Hepatocyte (in vitro differentiated cells): ENCODE measurements around the gene RTL9. TPM values are rescaled to one million over a fixed set of nuclear protein-coding genes. Genes with fewer than 3 reads are reported as not detected.

ENCODE experiments used
- DNase-seq: peaks from one replicate; pipeline ENCODE4 v3.0.0-alpha.2; 2016; ENCODE audit warnings: low spot score
- H2AFZ ChIP-seq: fragments of 200-600 bp; sonication (generic); 2 replicates; pipeline ENCODE4 v1.6.0; 2016; ENCODE audit warnings: antibody characterized with exemption, mild to moderate bottlenecking
- H3K27ac ChIP-seq: fragments of 200-600 bp; sonication (generic); 2 replicates; pipeline ENCODE4 v1.5.1; 2016; ENCODE audit warnings: mild to moderate bottlenecking
- H3K27me3 ChIP-seq: fragments of 200-600 bp; sonication (generic); 2 replicates; pipeline ENCODE4 v1.6.1; 2016
- H3K36me3 ChIP-seq: fragments of 200-600 bp; sonication (generic); replicated peaks from 2 replicates; pipeline ENCODE4 v1.5.1; 2016; ENCODE audit warnings: low read depth; ENCODE audit not compliant: insufficient read depth
- H3K4me1 ChIP-seq: fragments of 200-600 bp; sonication (generic); 2 replicates; pipeline ENCODE4 v1.5.1; 2016; ENCODE audit warnings: mild to moderate bottlenecking, moderate library complexity; ENCODE audit not compliant: insufficient read depth
- H3K4me2 ChIP-seq: fragments of 200-600 bp; sonication (generic); 2 replicates; pipeline ENCODE4 v1.6.0; 2016
- H3K4me3 ChIP-seq: fragments of 200-600 bp; sonication (generic); 2 replicates; pipeline ENCODE4 v1.5.1; 2016; ENCODE audit warnings: mild to moderate bottlenecking
- H3K79me2 ChIP-seq: fragments of 200-600 bp; sonication (generic); 2 replicates; pipeline ENCODE4 v1.6.0; 2017; ENCODE audit warnings: mild to moderate bottlenecking
- H3K9me2 ChIP-seq: fragments of 200-600 bp; sonication (generic); replicated peaks from 2 replicates; pipeline ENCODE4 v1.6.0; 2017; ENCODE audit warnings: mild to moderate bottlenecking; ENCODE audit not compliant: insufficient read depth
- H3K9me3 ChIP-seq: fragments of 200-600 bp; sonication (generic); 2 replicates; pipeline ENCODE4 v1.5.1; 2016; ENCODE audit warnings: low read depth, mild to moderate bottlenecking
- H4K20me1 ChIP-seq: fragments of 200-600 bp; sonication (generic); 2 replicates; pipeline ENCODE4 v1.6.0; 2016; ENCODE audit warnings: mild to moderate bottlenecking; ENCODE audit not compliant: insufficient read depth, poor library complexity, severe bottlenecking
- EZH2 ChIP-seq: fragments of 200-600 bp; sonication (generic); IDR thresholded peaks from 2 replicates; pipeline ENCODE4 v1.6.1; 2016; ENCODE audit warnings: antibody characterized with exemption, mild to moderate bottlenecking, borderline replicate concordance
- EZH2phosphoT487 ChIP-seq: fragments of 200-600 bp; sonication (generic); IDR thresholded peaks from one replicate; pipeline ENCODE4 v1.6.1; 2018; ENCODE audit warnings: antibody characterized with exemption, mild to moderate bottlenecking, low read depth, moderate library complexity; ENCODE audit not compliant: unreplicated experiment, severe bottlenecking
- WGBS: methylation state at CpG from one replicate; pipeline ENCODE4 v1.1.6; 2016; ENCODE audit warnings: low lambda C conversion rate; ENCODE audit errors: missing lambda C conversion rate; 5-methylcytosine and 5-hydroxymethylcytosine counted together
- polyA plus RNA-seq: library from polyadenylated mRNA; unstranded; fragments of >200 nt; fragmentation: Nextera tagmentation; extraction: Ambion mirVana; gene quantifications from 2 replicates; pipeline ENCODE4 v1.2.1, GENCODE V29; 2016
- total RNA-seq: library from RNA; depleted of rRNA; stranded (reverse); fragments of >200 nt; gene quantifications from 2 replicates; pipeline ENCODE4 v1.2.3, GENCODE V29; 2014
- TF ChIP-seq, protein P1 (sequence below): fragments of 200-600 bp; sonication (generic); IDR thresholded peaks from 2 replicates; pipeline ENCODE4 v1.5.1; 2016; ENCODE audit warnings: antibody characterized with exemption, mild to moderate bottlenecking; ENCODE audit not compliant: poor library complexity

Gene RTL9
- total and polyA plus RNA-seq, 2 experiments from 2014 or later, result 0.65 to 2.9 TPM

DNA sequence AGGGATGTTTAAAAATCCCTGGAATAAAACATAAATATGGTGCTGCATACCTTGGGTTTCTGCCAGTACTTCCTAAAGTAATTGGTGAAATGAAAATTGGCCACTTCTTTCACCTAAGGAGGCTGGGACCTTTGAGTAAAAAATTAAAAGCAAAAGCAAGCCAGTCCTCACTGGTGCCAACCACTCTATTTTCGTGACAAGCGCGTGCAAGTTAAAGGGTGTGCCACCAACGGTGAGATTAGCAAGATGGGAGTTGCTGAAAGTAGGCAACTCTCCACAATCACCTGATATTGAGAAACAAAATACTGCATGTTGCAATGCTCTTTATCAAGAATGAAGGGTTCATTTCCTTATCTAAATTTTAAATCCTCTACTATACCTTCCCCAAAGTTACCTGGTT is 19.7 kb upstream of the RTL9 start:
- Histone ChIP-seq H3K79me2 (no peaks in the 10 kb centered on the region), H3K4me3 (no peak overlapping the region), H3K9me2 (no peaks in the 10 kb centered on the region), H3K9me3 (no peaks in the 10 kb centered on the region), H3K27me3 (no peaks in the 10 kb centered on the region), H3K27ac (no peak overlapping the region), H2AFZ (no peak overlapping the region), H3K36me3 (no peaks in the 10 kb centered on the region), H3K4me1 (no peaks in the 10 kb centered on the region), H4K20me1 (no peaks in the 10 kb centered on the region), H3K4me2 (no peak overlapping the region)
- no peak for TF ChIP-seq EZH2
- TF ChIP-seq EZH2phosphoT487, result no peak
- TF ChIP-seq, protein P1, sequence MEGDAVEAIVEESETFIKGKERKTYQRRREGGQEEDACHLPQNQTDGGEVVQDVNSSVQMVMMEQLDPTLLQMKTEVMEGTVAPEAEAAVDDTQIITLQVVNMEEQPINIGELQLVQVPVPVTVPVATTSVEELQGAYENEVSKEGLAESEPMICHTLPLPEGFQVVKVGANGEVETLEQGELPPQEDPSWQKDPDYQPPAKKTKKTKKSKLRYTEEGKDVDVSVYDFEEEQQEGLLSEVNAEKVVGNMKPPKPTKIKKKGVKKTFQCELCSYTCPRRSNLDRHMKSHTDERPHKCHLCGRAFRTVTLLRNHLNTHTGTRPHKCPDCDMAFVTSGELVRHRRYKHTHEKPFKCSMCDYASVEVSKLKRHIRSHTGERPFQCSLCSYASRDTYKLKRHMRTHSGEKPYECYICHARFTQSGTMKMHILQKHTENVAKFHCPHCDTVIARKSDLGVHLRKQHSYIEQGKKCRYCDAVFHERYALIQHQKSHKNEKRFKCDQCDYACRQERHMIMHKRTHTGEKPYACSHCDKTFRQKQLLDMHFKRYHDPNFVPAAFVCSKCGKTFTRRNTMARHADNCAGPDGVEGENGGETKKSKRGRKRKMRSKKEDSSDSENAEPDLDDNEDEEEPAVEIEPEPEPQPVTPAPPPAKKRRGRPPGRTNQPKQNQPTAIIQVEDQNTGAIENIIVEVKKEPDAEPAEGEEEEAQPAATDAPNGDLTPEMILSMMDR, result no peak
- DNase-seq, result no peak
- WGBS, result 79% methylated on average over 4 of the region's 4 CpGs

DNA sequence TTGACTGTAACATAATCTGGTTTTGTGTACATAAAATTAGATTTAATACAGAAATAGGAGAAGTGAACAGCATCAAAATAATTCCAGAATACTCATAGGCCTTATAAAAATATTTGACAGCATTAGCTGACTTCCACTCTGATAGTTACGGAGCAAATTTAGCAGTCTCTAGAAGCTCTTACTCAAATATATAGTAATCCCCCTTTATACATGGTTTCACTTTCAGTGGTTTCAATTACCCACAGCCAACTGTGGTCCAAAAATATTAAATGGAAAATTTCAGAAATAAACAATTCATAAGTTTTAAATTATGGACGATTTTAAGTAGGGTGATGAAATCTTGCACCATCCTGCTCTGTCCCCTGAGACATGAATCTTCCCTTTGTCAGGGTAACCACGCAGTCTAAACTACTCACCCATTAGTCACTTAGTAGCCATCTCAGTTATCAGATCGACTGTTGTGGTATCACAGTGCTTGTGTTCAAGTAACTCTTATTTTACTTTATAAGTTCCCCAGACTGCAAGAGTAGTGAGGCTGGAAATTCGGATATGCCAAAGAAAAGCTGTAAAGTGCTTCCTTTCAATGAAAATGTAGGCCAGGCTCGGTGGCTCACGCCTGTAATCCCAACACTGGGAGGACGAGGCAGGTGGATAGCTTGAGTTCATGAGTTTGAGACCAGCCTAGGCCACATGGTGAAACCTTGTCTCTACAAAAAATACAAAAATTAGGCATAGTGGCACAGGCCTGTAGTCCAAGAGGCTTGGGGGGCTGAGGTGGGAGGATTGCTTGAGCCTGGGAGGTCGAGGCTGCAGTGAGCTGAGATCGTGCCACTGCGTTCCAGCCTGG is 17.2 kb upstream of the RTL9 start:
- WGBS, result 60% methylated on average over 11 of the region's 11 CpGs
- Histone ChIP-seq H4K20me1 (no peaks in the 10 kb centered on the region), H3K9me2 (no peaks in the 10 kb centered on the region), H3K4me3 (no peak overlapping the region), H2AFZ (no peak overlapping the region), H3K27ac (peak overlapping the region; percentile 29), H3K4me2 (peak overlapping the region; percentile 5), H3K9me3 (no peaks in the 10 kb centered on the region), H3K36me3 (no peaks in the 10 kb centered on the region), H3K4me1 (no peaks in the 10 kb centered on the region), H3K79me2 (no peaks in the 10 kb centered on the region), H3K27me3 (no peaks in the 10 kb centered on the region)
- TF ChIP-seq EZH2, result no peak
- TF ChIP-seq, protein P1, result no peak
- no peak for TF ChIP-seq EZH2phosphoT487
- no peak for DNase-seq

DNA sequence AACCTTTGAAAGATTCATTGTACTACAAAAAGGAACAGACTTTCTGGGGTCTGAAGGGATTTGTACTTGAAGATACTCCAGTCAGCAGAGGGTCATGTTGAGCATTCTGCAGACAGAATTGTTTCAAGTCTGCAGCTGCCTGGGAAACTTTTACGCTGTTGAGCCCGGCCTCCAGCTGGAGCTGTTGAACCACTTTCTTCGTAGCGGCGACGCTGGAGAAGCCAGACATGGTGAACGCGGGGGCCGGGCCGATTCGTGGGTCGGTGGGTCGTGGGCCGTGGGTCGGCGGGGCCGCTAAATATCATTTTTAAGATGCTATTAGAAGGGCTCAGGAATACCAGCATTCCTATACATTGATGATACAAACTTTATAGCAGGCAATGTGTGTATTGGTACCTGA is 12.0 kb upstream of the RTL9 start:
- H3K4me2 ChIP-seq, result no peak overlapping the region
- H4K20me1 ChIP-seq, result no peaks in the 10 kb centered on the region
- H2AFZ ChIP-seq, result no peak overlapping the region
- no peaks in the 10 kb centered on the region for H3K79me2 ChIP-seq
- H3K9me3 ChIP-seq, result no peaks in the 10 kb centered on the region
- no peak overlapping the region for H3K27ac ChIP-seq
- H3K4me3 ChIP-seq, result no peak overlapping the region
- no peaks in the 10 kb centered on the region for H3K27me3 ChIP-seq
- DNase-seq, result no peak
- H3K4me1 ChIP-seq, result no peaks in the 10 kb centered on the region
- WGBS, result 71% methylated on average over 17 of the region's 17 CpGs
- no peaks in the 10 kb centered on the region for H3K9me2 ChIP-seq
- TF ChIP-seq, protein P1, result no peak
- no peak for TF ChIP-seq EZH2
- no peak for TF ChIP-seq EZH2phosphoT487
- H3K36me3 ChIP-seq, result no peaks in the 10 kb centered on the region
